PC-3 (cell line): ENCODE data around the gene CCSER1.

ENCODE experiments used
- EZH2 ChIP-seq: fragments of 300-600 bp; sonication (generic); IDR thresholded peaks from one replicate; pipeline ENCODE4 v1.6.1; 2017; ENCODE audit warnings: antibody characterized with exemption, mild to moderate bottlenecking, low read length; ENCODE audit not compliant: unreplicated experiment
- TF ChIP-seq, protein P1 (sequence below): fragments of 300-600 bp; sonication (generic); conservative IDR thresholded peaks from 2 replicates; pipeline ENCODE4 v1.5.1; 2017; ENCODE audit warnings: antibody characterized with exemption, low read depth, mild to moderate bottlenecking, low read length

DNA sequence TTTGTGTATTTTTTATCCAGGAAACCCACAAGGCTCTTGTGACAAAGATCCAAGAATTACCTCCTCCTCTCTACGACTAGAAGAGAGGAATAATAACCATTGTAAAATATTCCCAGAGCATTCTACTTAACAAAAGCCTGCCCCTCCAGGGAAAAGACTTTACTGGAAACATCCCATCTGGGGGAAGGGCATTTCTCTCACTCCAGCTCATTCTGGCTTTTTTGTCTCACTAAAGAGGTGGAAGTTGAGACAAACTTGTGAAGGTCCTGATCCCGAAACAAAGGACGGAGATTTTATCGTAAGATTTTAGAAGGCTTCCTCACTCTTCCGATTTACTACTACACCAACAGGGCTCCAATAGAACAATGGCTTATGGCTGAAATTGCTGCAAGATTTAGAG is 1484.6 kb downstream of the CCSER1 start:
- no peak for TF ChIP-seq EZH2
- TF ChIP-seq, protein P1, sequence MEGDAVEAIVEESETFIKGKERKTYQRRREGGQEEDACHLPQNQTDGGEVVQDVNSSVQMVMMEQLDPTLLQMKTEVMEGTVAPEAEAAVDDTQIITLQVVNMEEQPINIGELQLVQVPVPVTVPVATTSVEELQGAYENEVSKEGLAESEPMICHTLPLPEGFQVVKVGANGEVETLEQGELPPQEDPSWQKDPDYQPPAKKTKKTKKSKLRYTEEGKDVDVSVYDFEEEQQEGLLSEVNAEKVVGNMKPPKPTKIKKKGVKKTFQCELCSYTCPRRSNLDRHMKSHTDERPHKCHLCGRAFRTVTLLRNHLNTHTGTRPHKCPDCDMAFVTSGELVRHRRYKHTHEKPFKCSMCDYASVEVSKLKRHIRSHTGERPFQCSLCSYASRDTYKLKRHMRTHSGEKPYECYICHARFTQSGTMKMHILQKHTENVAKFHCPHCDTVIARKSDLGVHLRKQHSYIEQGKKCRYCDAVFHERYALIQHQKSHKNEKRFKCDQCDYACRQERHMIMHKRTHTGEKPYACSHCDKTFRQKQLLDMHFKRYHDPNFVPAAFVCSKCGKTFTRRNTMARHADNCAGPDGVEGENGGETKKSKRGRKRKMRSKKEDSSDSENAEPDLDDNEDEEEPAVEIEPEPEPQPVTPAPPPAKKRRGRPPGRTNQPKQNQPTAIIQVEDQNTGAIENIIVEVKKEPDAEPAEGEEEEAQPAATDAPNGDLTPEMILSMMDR = no peak
